Hepatic stellate cell (primary cell): ENCODE results near the gene ANKRD13A.
A peak's percentile ranks its signal among the peaks of the same experiment; 100 is the strongest.

Experiments
- DNase-seq: peaks from one replicate; pipeline ENCODE4 v3.0.0; 2011; ENCODE audit warnings: low spot score

The ANKRD13A gene

GRCh38 chr12:109998904-109999648 lies at the start of gene ANKRD13A:
TSS of gene ANKRD13A (plus strand) at chr12:109999430. CDS start at chr12:109999689, 259 bp downstream.
- peak; percentile 94 for DNase-seq

GRCh38 chr12:109950625-109951024 lies 48.6 kb upstream of the ANKRD13A start:
- no peak for DNase-seq

GRCh38 chr12:109951136-109951535 lies 48.1 kb upstream of the ANKRD13A start:
- peak; percentile 86 for DNase-seq

- peak; percentile 70 for DNase-seq
These were observed 47.5 kb upstream of the ANKRD13A start for GRCh38 chr12:109951751-109952150.

GRCh38 chr12:109952160-109952858 lies 46.9 kb upstream of the ANKRD13A start:
- DNase-seq: no peak

- no peak for DNase-seq
These were observed 46.4 kb upstream of the ANKRD13A start for GRCh38 chr12:109952873-109953272.

GRCh38 chr12:109953656-109954055 lies 45.6 kb upstream of the ANKRD13A start:
- no peak for DNase-seq

- DNase-seq: no peak
These were observed 40.9 kb upstream of the ANKRD13A start for GRCh38 chr12:109958374-109958773.

- no peak for DNase-seq
These were observed 39.7 kb upstream of the ANKRD13A start for GRCh38 chr12:109959411-109960093.

GRCh38 chr12:109961201-109961600 lies 38.0 kb upstream of the ANKRD13A start:
- DNase-seq: no peak

- DNase-seq: no peak
These were observed 37.6 kb upstream of the ANKRD13A start for GRCh38 chr12:109961612-109962011.

- DNase-seq: no peak
These were observed 36.8 kb upstream of the ANKRD13A start for GRCh38 chr12:109962398-109962797.

GRCh38 chr12:109963330-109963729 lies 35.9 kb upstream of the ANKRD13A start:
- DNase-seq: no peak

GRCh38 chr12:109963743-109964429 lies 35.3 kb upstream of the ANKRD13A start:
- no peak for DNase-seq

GRCh38 chr12:109966546-109966945 lies 32.7 kb upstream of the ANKRD13A start:
- no peak for DNase-seq

GRCh38 chr12:109967383-109968031 lies 31.7 kb upstream of the ANKRD13A start:
- no peak for DNase-seq

GRCh38 chr12:109968032-109968420 lies 31.2 kb upstream of the ANKRD13A start:
- no peak for DNase-seq

GRCh38 chr12:109968801-109969200 lies 30.4 kb upstream of the ANKRD13A start:
- no peak for DNase-seq

GRCh38 chr12:109972821-109973220 lies 26.4 kb upstream of the ANKRD13A start:
- no peak for DNase-seq

GRCh38 chr12:109981311-109981710 lies 17.9 kb upstream of the ANKRD13A start:
- DNase-seq: no peak

GRCh38 chr12:109982210-109982609 lies 17.0 kb upstream of the ANKRD13A start:
- DNase-seq: no peak
